HG02938 (cell line): ENCODE results near the gene GIMD1.

Experiments used
- ATAC-seq: cut with Tn5 transposase; IDR thresholded peaks from one replicate; pipeline ENCODE4 v1.9.1; 2021; ENCODE audit warnings: mild to moderate bottlenecking, moderate library complexity; ENCODE audit not compliant: unreplicated experiment

The GIMD1 gene

GRCh38 chr4:106315968-106316772 is 52.4 kb downstream of the GIMD1 start, which contains the start of the genes AIMP1 and TBCK:
AIMP1 (plus strand) TSS chr4:106316550; CDS start chr4:106325010, 8,460 bp downstream.
TBCK (minus strand) TSS chr4:106316209; CDS start chr4:106308960, 7,249 bp downstream.
- ATAC-seq = peak; percentile 85

- peak; percentile 23 for ATAC-seq
Measured at GRCh38 chr4:106315476-106315967, 53.1 kb downstream of the GIMD1 start.

- no peak for ATAC-seq
Measured at GRCh38 chr4:106314960-106315359, 53.6 kb downstream of the GIMD1 start.

- ATAC-seq = no peak
Measured at GRCh38 chr4:106312997-106313522, 55.5 kb downstream of the GIMD1 start.

GRCh38 chr4:106312377-106312776 is 56.2 kb downstream of the GIMD1 start:
- ATAC-seq = no peak
